ENCODE data around the gene SNRNP40. TPM values are rescaled to one million over a fixed set of nuclear protein-coding genes. Genes with fewer than 3 reads are reported as not detected.

The SNRNP40 gene
- total RNA-seq, 4 donors from 2014 or later = 24.3 to 54.7 (median 51.3) TPM

DNA sequence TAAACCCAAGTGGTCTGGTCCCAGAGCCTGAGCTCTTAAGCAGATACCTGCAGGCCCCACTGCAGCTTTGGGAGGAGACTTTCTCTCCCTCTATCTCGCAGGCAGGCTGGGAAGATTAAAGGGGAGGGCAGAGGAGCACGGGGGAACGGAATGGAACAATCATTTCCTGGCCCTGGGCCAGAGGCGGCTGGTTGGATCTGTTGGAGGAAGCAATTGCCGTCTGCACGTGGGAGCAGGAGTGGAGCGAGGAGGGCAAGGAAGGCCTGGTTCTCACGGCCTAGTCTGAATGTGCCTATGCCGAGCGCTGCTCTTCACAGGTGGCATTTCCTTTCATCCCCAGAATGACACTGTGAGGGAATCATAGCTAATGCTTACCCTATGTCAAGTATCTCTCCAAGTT lies 80.6 kb downstream of the SNRNP40 start:
- Histone ChIP-seq H3K27me3 (peaks cover 0 to 9% (median 0%) of the 10 kb centered on the region in 4 donors), H3K4me3 (no peak overlapping the region), H3K9me3 (no peaks in the 10 kb centered on the region), H3K4me1 (peaks cover 5 to 15% (median 8%) of the 10 kb centered on the region in 3 donors), H3K27ac (no peak overlapping the region), H3K36me3 (no peaks in the 10 kb centered on the region)
- intact Hi-C loops (cut with DNase I) = no loop called here
- no peak for DNase-seq
- 14 to 16% methylated on average over 9 to 10 of the region's 10 CpGs for WGBS, 2 donors
- TF ChIP-seq POLR2A (IDR thresholded peaks at IDR 0.05) = no peak
- TF ChIP-seq, protein P1, sequence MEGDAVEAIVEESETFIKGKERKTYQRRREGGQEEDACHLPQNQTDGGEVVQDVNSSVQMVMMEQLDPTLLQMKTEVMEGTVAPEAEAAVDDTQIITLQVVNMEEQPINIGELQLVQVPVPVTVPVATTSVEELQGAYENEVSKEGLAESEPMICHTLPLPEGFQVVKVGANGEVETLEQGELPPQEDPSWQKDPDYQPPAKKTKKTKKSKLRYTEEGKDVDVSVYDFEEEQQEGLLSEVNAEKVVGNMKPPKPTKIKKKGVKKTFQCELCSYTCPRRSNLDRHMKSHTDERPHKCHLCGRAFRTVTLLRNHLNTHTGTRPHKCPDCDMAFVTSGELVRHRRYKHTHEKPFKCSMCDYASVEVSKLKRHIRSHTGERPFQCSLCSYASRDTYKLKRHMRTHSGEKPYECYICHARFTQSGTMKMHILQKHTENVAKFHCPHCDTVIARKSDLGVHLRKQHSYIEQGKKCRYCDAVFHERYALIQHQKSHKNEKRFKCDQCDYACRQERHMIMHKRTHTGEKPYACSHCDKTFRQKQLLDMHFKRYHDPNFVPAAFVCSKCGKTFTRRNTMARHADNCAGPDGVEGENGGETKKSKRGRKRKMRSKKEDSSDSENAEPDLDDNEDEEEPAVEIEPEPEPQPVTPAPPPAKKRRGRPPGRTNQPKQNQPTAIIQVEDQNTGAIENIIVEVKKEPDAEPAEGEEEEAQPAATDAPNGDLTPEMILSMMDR (IDR thresholded peaks at IDR 0.05) = no peak

GRCh38 chr1:31215065-31215570 lies 81.5 kb downstream of the SNRNP40 start:
- Histone ChIP-seq H3K27me3 (peaks cover 0 to 9% (median 0%) of the 10 kb centered on the region in 4 donors), H3K36me3 (no peaks in the 10 kb centered on the region), H3K4me3 (no peak overlapping the region), H3K9me3 (no peaks in the 10 kb centered on the region), H3K4me1 (peaks cover 5 to 15% (median 8%) of the 10 kb centered on the region in 3 donors), H3K27ac (no peak overlapping the region)
- DNase-seq = no peak
- TF ChIP-seq, protein P1 (IDR thresholded peaks at IDR 0.05) = no peak
- TF ChIP-seq POLR2A (IDR thresholded peaks at IDR 0.05) = no peak
- 69 to 84% methylated on average over 5 to 7 of the region's 11 CpGs for WGBS, 2 donors
- intact Hi-C loops (cut with DNase I) = no loop called here

GRCh38 chr1:31214316-31215064 lies 82.1 kb downstream of the SNRNP40 start:
- Histone ChIP-seq H3K9me3 (no peaks in the 10 kb centered on the region), H3K36me3 (no peaks in the 10 kb centered on the region), H3K4me3 (no peak overlapping the region), H3K4me1 (peaks cover 5 to 15% (median 8%) of the 10 kb centered on the region in 3 donors), H3K27ac (no peak overlapping the region), H3K27me3 (peaks cover 0 to 9% (median 0%) of the 10 kb centered on the region in 4 donors)
- DNase-seq = no peak
- intact Hi-C loops (cut with DNase I) = no loop called here
- 62 to 69% methylated on average over 11 to 12 of the region's 12 CpGs for WGBS, 2 donors
- TF ChIP-seq, protein P1 (IDR thresholded peaks at IDR 0.05) = no peak
- TF ChIP-seq POLR2A (IDR thresholded peaks at IDR 0.05) = no peak

Other genes starting within 250 kb of the SNRNP40 start
- 10 to 100 TPM; 41.6 to 88.1 (median 53.9) TPM for gene PUM1, start 231.1 kb downstream of the SNRNP40 start, total RNA-seq
- gene NKAIN1, start 56.9 kb downstream of the SNRNP40 start, total RNA-seq = under 1 TPM in 3 of 4 donors, not detected in 1; 0.09 to 0.30 (median 0.12) TPM
- gene ZCCHC17, start 244 bp upstream of the SNRNP40 start, total RNA-seq = 10 to 100 TPM; 11.5 to 22.5 (median 18.6) TPM
- gene FABP3, start 76.3 kb upstream of the SNRNP40 start, total RNA-seq = 1 to 10 TPM in 1 of 4 donors, under 1 TPM in 1, not detected in 2; 0.57 to 7.6 TPM
- gene SERINC2, start 116.4 kb upstream of the SNRNP40 start, total RNA-seq = 100 to 1,000 TPM in 1 of 4 donors, 10 to 100 TPM in 3; 29.6 to 108 (median 79.2) TPM